ENCODE measurements around the gene GALNT14. TPM values are rescaled to one million over a fixed set of nuclear protein-coding genes. Genes with fewer than 3 reads are reported as not detected.

GALNT14 gene
- total RNA-seq, 1 donor from 2014 or later, result 0.38 TPM

DNA sequence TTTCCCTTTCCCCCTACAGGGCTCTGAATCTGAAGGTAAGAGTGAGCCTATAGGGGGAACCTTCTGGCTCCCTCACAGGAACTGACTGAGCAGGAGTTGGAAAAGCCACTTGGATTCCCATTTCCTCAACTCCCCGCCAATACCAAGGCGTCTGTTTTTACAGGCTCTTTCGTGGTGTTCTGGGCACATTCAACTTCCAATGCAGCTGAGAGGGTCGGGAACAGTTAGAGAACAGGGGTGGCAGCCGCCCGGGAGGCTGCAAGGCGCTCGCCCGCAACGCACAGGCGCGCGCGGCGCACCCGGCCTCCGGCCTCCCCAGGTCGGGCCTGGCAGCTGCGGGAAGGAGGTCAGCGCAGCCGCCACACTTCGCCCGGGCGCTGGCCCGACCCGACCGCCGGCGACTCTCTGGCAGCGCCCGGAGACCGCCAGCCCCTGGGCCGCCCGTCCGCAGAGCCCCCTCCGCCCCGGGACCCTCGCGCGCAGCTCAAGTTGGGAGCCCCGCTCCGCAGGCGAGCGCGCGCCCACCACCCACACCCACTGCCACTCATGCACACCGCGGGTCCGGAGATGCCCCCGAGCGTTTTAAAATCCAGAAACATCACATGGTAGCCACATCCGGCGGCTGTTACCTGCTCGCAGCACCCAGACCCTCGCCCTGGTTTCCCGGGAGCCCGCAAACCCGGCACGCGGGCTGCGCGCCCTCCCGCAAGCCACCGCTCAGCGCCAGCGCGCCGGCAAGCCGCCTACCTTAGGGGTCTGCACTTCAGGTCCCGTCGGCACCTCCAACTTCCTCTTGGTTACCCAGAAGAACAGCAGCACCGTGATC, 816 bp downstream of the GALNT14 start:
- ATAC-seq (no peak), DNase-seq (ENCODE audit: missing footprints) (no peak)
- intact Hi-C loops (cut with DNase I), result loop anchor here (2.0 kb wide), 1 partner anchor 195 kb away; no protein-coding TSS in a partner anchor

DNA sequence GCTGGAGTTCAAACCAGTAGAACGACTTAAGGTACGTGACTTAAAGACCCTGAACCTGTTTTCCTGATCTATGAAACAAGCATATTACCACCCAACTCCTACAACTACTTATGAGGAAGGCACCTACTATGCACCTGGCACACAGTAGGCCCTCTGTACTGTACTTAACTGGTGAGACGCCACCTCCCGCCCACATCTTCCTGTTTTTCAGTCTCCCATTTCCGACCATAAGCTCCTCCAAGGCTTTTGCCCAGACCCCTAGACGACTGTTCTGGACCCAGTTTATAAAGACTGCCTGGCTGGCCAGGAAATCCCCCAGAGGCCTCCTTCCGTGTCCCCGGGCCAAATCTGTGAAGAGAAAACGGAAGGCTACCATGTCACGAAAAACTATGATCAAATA, 1.5 kb downstream of the GALNT14 start:
- DNase-seq (ENCODE audit: missing footprints), result no peak
- no peak for ATAC-seq
- intact Hi-C loops (cut with DNase I), result no loop called here

DNA sequence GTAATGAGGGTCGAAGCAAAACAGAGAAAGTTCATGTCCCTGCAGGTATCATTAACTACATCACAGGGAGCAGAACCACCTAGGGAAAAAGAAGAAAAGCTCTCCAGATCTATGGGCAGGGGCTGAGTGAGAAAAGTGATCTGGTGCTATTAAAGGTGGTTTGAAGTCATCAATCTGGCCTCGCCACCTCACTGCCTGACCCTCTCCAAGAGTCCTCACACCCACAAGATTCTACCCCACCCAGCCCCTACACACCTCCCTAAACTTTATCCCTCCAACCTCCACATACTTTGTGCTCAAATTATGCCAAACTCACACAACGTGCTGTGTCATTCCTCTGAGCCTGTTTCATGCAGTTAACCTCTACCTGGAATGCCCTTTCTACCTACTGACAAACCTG, 2.2 kb downstream of the GALNT14 start:
- DNase-seq (ENCODE audit: missing footprints) (no peak), ATAC-seq (no peak)
- intact Hi-C loops (cut with DNase I), result no loop called here

DNA sequence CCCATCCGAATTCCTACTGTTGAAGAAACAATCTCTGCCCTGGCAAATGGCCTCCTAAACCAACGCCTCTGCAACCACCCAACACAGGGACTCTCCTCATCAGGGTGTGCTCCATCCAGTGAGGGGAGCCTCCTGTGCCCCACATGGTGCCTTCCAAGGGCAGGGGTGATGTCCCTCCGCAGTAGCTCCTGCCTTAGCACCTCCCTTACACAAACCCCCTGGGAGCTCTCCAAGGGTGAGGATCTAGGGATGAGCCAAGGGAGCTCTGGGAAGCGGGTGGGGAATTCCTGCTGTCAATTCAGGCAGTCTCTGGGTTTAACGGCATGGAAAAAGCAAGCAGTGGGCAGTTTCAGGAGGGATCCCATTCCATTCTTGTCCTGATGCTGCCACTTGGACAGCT, 3.8 kb downstream of the GALNT14 start:
- intact Hi-C loops (cut with DNase I), result no loop called here
- ATAC-seq, result no peak
- no peak for DNase-seq (ENCODE audit: missing footprints)

DNA sequence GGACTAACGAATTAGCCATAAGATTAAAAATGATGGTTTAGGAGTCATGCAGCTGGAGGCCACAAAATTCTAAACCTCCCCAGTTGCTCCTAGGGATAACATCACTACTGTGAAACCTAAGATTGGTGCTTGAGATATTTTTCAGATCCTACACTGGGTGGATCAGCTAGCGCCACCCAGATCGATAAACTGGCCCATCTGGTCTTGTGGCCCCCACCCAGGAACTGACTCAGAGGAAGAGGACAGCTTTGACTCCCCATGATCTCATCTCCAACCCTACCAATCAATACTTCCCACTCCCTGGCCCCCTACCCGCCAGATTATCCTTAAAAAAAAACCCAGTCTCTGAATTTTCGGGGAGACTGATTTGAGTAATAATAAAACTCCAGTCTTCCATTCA, 5.5 kb downstream of the GALNT14 start:
- intact Hi-C loops (cut with DNase I), result no loop called here
- DNase-seq (ENCODE audit: missing footprints) (no peak), ATAC-seq (no peak)

DNA sequence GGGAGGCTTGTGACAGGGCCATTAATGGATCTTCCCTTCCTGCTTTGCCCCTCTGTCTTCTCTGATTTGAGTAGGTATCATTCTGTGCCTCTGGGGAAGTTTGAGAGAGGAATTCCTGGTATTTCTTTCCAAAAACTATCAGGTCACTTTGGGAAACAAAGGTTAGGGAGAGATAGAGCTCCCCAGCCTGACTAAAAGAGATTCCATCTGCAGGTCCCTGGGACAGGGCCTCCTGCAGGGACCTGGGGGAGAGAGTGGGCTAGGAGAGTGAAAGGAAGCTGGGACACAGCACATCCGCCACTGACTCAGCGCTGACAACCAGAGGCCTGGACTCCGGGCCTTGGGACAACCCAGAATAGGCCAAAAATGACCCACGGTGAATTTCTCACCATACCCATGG, 6.4 kb downstream of the GALNT14 start:
- intact Hi-C loops (cut with DNase I), result no loop called here

DNA sequence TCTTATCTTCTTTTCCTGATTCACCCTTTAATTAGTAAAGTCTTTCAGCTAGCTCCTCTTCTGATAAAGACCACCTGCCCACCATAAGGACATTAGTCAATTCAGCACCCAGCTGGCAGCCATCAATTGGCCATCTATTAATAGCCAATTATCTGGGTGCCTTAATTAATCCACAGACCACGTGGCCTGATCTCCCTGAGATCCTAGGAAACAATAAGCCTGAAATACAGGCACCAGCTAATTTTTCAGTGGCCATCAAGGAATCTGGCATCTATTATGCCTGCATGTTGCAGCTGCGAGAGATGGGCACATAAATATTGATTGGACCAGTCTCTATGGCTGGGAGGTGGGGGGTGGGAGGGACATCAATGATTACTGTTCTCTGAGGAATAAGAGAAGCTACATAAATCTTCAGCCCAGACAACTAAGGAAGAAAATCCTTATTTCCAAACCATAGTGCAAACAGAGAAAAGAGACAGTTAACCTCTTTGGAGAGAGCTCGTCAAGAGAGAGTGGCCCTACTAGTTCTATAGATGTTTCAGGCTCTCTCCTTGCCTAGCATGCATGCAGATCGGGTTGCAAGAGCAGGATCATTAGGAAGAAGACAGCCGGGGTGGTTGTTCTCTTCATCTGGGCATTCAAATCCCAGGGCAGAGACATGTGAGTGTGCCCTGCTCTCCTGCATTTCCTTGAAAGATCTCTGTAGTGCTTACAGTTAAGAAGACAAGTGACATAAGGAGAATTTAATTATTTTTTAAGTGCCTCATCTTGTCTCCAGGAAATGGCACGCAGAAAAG, 8.7 kb downstream of the GALNT14 start:
- intact Hi-C loops (cut with DNase I), result no loop called here
- no peak for DNase-seq (ENCODE audit: missing footprints)
- ATAC-seq, result no peak

More for the DNA sequence above, 6.4 kb downstream of the GALNT14 start:
- ATAC-seq (no peak), DNase-seq (ENCODE audit: missing footprints) (no peak)

DNA sequence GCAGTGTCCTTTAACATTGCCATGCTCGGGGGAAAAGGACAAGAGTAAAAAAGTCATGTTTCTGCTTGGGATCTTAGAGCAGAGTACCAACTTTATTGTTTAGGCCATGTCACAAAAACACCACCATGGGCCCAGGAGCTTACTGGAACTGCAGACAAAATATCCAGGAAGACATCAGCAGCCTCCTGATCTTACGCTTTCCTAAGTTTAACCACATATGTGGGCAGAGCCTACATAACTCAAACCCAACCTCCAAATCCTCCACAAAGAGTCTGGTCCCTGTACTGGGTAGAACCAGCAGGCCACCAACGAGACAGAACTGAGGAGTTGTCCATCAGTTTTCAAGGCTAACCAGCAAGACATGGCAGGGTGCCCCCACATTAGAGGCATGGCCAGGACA, 10.3 kb downstream of the GALNT14 start:
- intact Hi-C loops (cut with DNase I), result no loop called here
- DNase-seq (ENCODE audit: missing footprints), result no peak

DNA sequence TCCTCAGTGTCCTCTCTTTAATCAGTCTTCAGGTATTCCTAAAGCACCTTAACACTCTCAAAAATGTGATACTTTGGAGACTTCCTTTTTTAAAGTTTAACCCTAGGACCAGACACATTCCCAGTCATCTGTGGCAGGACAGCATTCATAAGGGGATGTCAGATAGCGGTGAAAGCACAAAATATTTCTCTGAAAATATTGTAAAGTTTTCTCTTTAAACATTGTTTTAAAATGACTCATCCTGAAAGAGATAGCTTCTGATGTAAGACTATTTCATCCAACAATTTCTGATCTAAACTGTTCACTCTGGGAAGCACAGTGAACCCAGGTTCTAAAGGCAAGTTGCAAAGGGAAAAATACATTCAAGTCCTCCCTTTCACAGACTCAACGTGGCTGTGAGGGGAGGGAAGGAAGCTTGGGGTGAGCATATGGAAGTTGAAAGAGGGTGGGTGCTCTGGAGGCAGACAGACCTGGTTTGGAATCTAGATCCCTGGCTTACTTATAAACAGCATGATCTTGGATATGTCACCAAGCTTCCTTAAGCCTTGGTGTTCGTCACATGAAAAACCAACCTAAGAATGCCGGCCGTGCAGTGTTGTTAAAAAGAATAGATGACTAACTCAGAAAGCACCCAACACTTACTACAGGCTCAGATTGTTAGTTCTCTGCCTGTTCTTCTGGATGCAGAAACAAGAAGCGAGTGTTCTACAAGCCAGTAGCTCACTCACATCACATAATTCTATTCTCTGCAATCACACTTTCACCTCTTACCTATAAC, 12.1 kb downstream of the GALNT14 start:
- ATAC-seq (no peak), DNase-seq (ENCODE audit: missing footprints) (no peak)
- intact Hi-C loops (cut with DNase I), result no loop called here

More for the DNA sequence above, 10.3 kb downstream of the GALNT14 start:
- no peak for ATAC-seq

DNA sequence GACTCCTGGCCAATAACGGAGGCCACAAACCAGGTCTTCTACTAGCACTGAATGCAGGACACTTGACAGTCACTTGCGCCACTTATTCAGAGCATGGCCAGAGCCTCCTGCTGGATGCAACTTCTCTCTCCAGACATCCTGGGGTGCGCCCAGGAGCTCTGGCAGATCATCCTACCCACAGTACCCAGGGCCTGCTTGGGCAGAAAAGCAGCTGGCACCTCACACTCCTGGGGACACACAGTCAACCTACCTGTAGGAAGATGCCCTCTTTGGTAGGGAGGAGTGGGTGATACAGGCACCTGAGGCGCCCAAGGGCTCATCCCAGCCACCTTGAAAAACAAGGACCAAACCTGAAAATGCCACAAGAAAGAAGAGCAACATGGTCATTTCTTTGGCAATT, 13.3 kb downstream of the GALNT14 start:
- intact Hi-C loops (cut with DNase I), result no loop called here
- no peak for DNase-seq (ENCODE audit: missing footprints)
- ATAC-seq, result no peak

DNA sequence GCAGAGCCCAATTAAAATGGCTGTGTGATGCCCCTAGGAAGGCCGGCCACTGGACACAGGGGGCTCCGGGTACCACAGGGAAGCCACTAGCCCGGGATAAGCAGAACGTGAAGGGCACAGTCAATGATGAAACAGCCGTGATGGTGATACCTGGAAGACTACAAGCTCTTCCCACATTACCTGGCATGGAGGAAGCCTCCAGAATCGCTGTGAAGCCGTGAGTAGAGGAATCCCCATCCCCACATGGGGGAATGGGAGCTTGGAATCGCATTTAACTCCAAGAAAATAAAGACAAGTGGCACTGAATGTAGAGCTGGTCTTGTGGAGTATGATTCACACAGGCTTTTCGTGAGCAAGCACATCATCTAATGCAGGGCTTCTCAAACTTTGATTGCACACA, 16.1 kb downstream of the GALNT14 start:
- ATAC-seq (no peak), DNase-seq (ENCODE audit: missing footprints) (no peak)
- intact Hi-C loops (cut with DNase I), result no loop called here

DNA sequence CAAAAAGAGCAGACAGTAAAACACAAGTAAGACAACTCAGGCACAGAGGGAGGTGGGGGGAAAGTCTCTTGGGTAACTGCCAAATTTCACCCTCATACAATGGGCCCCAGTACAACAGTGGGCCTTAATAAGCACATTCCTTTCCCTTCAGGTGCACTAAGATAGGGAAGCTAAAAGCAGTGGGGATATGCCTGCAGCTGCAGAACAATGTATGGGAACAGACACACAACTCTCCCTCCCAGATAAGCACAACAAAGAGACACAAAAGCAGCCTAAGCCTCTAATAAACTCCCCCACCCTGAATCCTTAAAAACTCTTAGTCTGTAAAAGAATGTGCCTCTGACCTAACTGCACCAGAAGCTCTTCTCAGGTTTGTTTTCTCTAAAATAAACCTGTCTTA, 24.5 kb downstream of the GALNT14 start:
- intact Hi-C loops (cut with DNase I), result no loop called here
- DNase-seq (ENCODE audit: missing footprints) (no peak), ATAC-seq (no peak)

DNA sequence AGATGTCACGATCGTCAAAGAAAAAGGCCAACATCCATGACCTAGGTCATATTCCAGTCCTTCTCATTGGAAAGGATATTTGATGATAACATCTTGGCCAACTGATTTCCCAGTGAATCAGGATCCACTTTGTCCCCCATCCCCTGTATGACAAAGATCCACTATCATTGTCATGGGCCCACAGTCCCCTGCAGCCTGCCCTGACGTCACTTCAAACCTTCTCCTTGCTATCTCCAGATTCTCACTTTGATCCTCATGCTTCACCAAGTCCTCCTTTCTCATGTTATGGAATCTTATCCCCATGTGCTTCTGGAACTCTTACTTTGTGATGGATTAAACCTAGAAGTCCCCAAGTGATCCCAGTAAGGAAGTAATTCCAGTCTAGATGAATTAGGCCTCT, 25.7 kb downstream of the GALNT14 start:
- intact Hi-C loops (cut with DNase I), result no loop called here
- no peak for DNase-seq (ENCODE audit: missing footprints)
- no peak for ATAC-seq

DNA sequence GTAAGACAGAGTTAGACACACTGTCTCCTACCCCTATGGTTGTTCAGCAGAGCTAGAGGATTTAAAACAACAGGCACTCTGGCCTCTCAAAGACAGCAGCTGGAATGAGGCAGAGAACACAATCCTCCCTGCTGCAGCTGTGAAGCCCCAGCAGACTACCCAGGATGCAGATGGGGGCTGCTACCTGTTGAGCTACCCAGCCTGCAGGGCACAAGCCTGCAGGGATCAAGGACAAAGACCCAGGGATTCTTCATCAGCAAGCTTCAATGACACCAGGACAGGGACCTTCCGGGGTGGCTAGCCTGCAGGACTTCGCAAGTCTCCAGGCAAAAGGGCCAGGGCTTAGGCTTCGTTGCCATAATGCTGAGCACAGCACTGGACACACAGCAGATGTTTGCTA, 27.2 kb downstream of the GALNT14 start:
- DNase-seq (ENCODE audit: missing footprints), result no peak

DNA sequence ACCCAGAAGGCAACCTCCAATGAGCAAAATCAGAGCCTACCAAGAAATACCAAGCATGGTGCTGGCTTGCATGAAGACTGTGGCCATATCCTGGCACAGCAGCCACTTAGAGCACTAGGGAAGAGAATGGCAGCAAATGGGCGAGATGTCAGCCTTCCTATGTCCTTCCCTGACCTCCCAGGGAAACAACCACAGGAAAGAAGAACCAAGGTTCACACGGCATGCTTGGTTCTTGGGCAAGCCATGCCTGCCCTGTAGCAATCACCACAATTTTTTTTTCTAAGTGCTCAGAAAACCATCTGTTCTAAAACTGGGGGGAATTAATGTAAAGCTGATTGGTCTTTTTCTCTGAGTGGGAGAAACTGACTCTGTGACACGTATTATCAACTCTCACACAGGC, 27.8 kb downstream of the GALNT14 start:
- DNase-seq (ENCODE audit: missing footprints) (no peak), ATAC-seq (no peak)
- intact Hi-C loops (cut with DNase I), result no loop called here

More for the DNA sequence above, 27.2 kb downstream of the GALNT14 start:
- intact Hi-C loops (cut with DNase I), result no loop called here
- no peak for ATAC-seq

DNA sequence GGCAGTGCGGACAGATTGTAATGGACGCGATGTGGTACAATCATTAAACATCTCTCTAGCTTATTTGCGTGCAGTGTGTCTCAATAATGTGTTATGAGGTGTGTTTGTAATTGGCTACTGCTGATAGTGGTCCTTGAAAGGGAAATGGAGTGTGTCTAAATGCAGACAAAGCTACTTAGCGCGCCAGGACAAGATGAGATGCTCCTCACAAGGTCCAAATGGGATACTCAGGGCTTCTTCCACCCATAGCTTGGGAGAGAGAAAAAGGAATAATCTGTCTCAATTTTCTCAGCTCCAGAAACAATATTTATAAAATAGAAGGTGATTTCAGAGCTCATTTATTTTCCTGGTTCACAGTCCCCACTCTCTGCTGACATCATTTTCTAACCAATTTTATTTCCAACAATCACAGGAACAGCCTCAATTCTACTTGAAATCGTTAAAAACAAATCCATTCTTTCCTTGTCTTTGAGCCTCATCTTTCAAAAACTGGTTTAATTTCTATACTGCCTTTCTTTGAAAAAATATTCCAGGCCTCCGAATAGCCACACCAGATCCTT, 28.5 kb downstream of the GALNT14 start:
- DNase-seq (ENCODE audit: missing footprints) (no peak), ATAC-seq (no peak)
- intact Hi-C loops (cut with DNase I), result no loop called here

DNA sequence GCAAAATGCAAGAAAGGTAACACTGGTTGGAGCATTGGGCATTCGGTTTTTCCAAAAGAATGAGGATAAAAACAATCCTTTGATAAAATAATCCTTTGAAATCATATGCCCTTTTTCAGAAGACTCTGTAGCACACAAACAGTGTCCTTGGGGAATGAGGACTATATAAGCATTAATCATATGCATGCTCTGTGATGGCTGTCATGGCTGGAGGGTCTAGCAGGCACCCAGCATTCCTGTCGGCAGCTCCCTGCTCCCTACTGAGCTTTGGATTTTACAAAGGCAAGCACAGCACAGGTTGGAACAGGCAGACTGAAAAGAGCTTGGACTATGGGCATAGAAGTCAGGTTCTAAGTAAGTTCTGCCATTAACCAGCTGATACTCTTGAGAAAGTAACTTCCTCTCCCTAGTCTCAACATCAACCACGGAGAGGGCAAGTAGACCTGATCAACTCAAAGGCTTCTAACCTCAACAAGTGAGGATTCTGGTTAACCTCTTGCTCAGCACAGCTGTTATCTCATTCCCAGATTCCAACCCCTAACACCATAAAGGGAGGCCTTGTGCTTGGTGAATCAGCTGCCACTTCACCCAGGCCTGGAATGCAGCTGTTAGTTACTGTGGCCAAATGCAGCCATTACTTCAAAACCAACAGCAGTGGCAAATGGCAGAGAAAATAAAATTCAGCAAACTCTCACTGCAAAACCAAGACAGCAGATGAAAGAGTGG, 29.5 kb downstream of the GALNT14 start:
- ATAC-seq, result no peak
- no peak for DNase-seq (ENCODE audit: missing footprints)
- intact Hi-C loops (cut with DNase I), result no loop called here

DNA sequence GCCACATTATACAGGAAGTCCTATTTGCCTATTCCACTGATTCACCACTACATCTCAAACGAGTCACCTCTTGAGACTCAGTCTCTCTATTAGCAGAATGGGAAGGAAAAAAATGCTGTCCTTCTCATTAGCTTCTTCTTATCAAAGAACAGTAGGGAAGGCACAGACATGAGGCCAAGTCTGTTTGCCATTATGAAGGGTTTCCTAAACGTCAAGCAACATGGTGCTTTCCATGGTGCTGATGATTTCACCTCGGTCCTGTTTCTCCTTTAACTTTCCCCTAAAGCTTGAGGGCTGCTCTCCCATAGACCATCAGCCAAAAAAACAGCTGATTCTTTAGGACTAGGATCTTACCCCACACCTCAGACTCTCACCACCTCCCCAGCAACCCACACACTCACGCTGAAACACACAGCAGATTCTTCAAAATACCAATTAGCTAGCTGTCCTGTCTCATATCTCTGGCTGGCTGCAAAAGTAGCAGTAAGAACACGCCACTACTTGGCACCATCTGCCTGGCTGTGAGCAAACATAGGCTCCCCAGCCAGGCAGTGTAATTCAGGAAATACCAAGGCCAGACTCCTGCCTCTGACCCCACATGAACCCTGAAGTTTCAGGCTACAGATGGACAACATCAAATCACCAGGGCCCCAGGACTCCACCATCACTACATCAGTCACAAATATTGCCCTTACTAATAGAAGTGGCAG, 30.5 kb downstream of the GALNT14 start:
- no peak for ATAC-seq

More for the DNA sequence above, 30.5 kb downstream of the GALNT14 start:
- intact Hi-C loops (cut with DNase I), result no loop called here
- DNase-seq (ENCODE audit: missing footprints), result no peak

Measured in Right ventricle myocardium inferior (tissue), 1 donor.